Measurements from ENCODE around the gene ASCL5.

GRCh38 chr1:201094832-201095231 is 32.2 kb downstream of the ASCL5 start:
- TF ChIP-seq TAF1 (IDR thresholded peaks at IDR 0.05; ENCODE audit: borderline replicate concordance, low read depth, low read length) (no peak), POLR2AphosphoS5 (IDR thresholded peaks at IDR 0.05; ENCODE audit: low read depth, low read length) (no peak), POLR2A (IDR thresholded peaks at IDR 0.05; ENCODE audit: low read depth, low read length) (no peak)
